ENCODE data around the gene CXCL17. TPM values are rescaled to one million over a fixed set of nuclear protein-coding genes. Genes with fewer than 3 reads are reported as not detected.

CXCL17 gene
- total RNA-seq, 2 donors from 2014 or later: 2.4 to 4.8 TPM

DNA sequence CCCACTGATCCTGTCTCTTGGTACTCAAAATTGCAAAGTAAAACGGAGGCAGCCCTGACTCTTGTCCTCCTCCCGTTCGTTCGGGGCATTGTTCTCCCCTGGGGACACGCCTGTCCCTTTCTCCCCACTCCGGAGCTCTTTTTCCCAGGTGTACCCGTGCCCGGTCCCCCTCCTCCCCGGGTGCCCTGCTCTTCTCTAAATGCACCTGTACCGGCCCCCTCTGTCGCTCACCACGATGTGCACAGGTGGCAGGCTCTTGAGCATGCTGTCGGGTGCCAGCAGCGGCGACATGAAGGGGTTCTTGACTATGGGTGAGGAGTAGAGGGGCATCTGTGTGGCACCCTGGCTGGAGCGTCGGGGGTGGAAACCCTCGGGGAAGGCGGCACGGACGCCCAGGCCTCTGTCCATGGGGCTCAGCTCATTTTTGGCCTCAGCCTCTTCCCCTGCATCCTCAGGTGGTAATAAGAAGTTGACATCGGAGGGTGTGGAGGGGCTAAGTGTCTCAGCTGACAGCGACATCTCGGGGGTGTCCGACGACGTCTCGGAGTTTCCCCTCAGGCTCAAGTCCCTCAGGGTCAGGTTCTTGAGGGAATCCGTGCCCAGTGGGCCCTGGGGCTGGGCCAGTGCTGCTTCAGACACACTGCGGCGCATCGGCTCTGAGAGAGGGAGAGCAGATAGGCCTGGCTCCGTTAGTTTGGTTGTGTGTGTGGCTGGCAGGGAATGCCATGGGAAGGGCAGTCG, 40.2 kb downstream of the CXCL17 start:
- no peaks in the 10 kb centered on the region for H3K36me3 ChIP-seq

DNA sequence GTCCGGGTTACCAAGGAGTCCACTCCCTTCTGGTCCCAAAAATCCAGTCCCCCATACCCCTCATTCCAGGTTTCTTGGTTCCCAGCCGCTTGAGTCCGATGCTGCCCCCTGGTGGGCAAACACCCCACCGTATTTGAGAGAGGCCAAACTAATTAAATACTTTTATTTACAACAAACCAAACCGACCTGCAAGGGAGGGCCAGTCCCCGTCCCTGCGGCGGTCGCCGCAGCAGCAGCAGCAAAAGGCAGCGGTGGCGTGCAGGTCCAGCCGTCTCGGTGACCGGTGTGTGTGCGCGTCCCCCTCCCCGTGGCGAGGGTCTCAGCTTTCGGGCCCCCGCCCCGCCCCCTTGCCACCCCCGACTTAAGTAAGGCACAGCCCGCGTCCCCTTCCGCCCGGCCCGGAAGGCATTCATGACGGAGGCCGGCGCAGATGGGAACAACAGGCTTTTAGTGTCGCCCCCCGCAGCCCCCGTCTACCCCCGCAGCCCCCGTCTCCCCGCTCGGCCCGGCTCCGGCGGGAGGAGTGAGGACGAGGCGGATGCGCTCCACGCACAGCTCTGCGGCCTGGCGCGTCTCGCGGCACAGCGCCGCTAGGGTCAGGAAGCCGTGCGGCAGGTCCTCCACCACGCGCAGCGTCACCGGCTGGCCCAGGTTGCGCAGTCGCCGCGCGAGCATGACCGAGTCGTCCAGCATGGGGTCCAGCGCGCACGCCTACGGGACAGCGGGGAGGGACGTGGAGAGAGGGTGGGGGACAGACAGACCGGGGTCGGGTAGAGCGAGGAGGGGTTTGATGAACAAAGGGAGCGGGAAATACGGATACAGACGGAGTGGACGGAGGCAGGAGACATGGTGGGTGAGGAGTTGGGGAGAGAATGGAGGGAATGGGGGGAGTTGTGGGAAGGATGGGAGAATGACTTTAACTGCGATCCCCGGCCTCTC, 41.1 kb downstream of the CXCL17 start:
- WGBS: 1% methylated on average over 67 of the region's 80 CpGs
- DNase-seq (ENCODE audit: low spot score): peak; percentile 88
- Histone ChIP-seq H3K36me3 (no peaks in the 10 kb centered on the region), H3K27ac (peak overlapping the region; percentile 72 to 76), H3K9me3 (no peaks in the 10 kb centered on the region), H3K4me3 (peak overlapping the region; percentile 48 to 60), H3K4me1 (replicated peaks) (no peaks in the 10 kb centered on the region), H3K27me3 (replicated peaks; ENCODE audit: insufficient read depth) (no peaks in the 10 kb centered on the region)
- intact Hi-C loops (cut with DNase I): no loop called here
- TF ChIP-seq, protein P1, sequence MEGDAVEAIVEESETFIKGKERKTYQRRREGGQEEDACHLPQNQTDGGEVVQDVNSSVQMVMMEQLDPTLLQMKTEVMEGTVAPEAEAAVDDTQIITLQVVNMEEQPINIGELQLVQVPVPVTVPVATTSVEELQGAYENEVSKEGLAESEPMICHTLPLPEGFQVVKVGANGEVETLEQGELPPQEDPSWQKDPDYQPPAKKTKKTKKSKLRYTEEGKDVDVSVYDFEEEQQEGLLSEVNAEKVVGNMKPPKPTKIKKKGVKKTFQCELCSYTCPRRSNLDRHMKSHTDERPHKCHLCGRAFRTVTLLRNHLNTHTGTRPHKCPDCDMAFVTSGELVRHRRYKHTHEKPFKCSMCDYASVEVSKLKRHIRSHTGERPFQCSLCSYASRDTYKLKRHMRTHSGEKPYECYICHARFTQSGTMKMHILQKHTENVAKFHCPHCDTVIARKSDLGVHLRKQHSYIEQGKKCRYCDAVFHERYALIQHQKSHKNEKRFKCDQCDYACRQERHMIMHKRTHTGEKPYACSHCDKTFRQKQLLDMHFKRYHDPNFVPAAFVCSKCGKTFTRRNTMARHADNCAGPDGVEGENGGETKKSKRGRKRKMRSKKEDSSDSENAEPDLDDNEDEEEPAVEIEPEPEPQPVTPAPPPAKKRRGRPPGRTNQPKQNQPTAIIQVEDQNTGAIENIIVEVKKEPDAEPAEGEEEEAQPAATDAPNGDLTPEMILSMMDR (IDR thresholded peaks at IDR 0.05): peak; percentile 77 to 93 (median 85)
- TF ChIP-seq POLR2AphosphoS5 (IDR thresholded peaks at IDR 0.05): peak; percentile 30
- peak; percentile 29 for TF ChIP-seq POLR2A (IDR thresholded peaks at IDR 0.05)

More for the DNA sequence above, 40.2 kb downstream of the CXCL17 start:
- H3K4me3 ChIP-seq: peak overlapping the region; percentile 48 to 60
- WGBS: 56% methylated on average over 34 of the region's 34 CpGs
- no peaks in the 10 kb centered on the region for H3K9me3 ChIP-seq
- intact Hi-C loops (cut with DNase I): no loop called here
- TF ChIP-seq POLR2AphosphoS5 (IDR thresholded peaks at IDR 0.05): no peak
- TF ChIP-seq POLR2A (IDR thresholded peaks at IDR 0.05): no peak
- TF ChIP-seq, protein P1 (IDR thresholded peaks at IDR 0.05): no peak
- H3K27ac ChIP-seq: peak overlapping the region; percentile 72 to 76
- H3K27me3 ChIP-seq (replicated peaks; ENCODE audit: insufficient read depth): no peaks in the 10 kb centered on the region
- DNase-seq (ENCODE audit: low spot score): no peak
- no peaks in the 10 kb centered on the region for H3K4me1 ChIP-seq (replicated peaks)

DNA sequence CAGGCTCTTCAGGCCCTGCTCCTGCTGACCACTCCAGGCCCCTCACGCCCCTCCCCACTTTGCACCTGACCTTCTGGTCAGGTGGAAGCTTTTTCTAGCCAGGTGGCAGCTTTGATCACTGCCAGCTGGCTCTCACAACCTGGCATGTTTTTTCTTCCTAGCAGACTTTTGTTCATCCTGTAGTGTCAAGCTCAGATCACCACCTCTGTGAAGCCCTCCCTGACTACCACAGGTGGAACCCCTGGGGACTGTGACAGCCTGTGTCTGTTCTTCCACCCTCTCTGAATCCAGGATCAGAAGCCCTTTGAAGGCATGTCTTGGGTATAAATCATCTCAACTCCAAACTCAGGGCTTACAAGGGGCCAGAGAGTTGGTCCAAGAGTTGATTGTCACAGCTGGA, 42.3 kb downstream of the CXCL17 start:
- no peak for DNase-seq (ENCODE audit: low spot score)

DNA sequence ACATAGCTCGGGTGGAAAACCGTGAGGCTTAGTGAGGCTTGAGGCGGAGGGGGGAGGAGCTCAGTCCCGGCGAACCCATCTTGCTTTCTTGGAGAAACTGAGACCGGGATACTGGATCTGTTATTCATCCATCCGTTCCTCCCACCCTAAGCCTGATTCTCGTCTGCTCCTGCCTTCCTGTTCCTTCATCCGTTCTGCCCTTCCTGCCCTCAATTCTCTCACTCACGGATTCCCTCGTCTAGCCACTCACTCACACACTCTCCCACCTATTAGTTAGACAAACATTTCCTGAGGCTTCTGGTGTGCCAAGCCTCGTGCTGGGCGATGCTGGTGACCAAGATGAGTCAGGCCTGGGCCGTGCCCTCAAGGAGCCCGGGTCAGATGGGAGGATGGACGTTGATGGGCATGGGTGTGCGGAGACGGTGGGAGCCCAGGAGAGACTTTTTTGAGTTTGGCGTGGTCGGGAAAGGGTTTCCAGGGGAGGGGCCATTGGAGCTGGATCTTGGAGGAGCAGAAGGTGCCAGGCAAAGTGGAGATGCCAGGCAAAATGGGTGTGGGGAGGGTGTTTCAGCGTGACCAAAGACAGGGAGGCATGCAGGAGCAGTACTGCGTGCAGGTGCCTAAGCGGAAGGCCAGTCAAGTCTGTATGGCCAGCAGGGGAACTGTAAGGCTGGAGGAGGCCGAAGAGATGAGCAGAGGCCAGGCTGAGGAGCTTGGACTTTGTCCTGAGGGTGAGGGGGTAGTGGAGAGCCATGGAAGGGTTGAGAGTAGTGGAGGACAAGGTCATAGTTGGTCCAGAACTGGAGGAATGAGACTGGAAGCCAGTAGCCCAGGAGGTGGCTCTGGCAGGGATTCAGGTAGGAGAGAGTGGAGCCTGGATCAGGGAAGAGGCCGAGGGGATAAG, 45.2 kb downstream of the CXCL17 start:
- TF ChIP-seq, protein P1 (IDR thresholded peaks at IDR 0.05): no peak
- TF ChIP-seq POLR2AphosphoS5 (IDR thresholded peaks at IDR 0.05): no peak
- no peak for TF ChIP-seq POLR2A (IDR thresholded peaks at IDR 0.05)
- Histone ChIP-seq H3K36me3 (no peaks in the 10 kb centered on the region), H3K27me3 (replicated peaks; ENCODE audit: insufficient read depth) (no peaks in the 10 kb centered on the region), H3K9me3 (no peaks in the 10 kb centered on the region), H3K4me1 (replicated peaks) (no peaks in the 10 kb centered on the region), H3K27ac (peak overlapping the region; percentile 85 to 88), H3K4me3 (peak overlapping the region; percentile 36 to 38)
- DNase-seq (ENCODE audit: low spot score): no peak
- intact Hi-C loops (cut with DNase I): loop anchor here (5.0 to 10.0 kb wide), 2 partner anchors 70 to 183 kb away; partner anchors contain the start of genes DEDD2 and MEGF8
- 20% methylated on average over 25 of the region's 25 CpGs for WGBS

More for the DNA sequence above, 42.3 kb downstream of the CXCL17 start:
- no peak overlapping the region for H3K4me3 ChIP-seq
- no peak for TF ChIP-seq POLR2AphosphoS5 (IDR thresholded peaks at IDR 0.05)
- no peak for TF ChIP-seq POLR2A (IDR thresholded peaks at IDR 0.05)
- TF ChIP-seq, protein P1 (IDR thresholded peaks at IDR 0.05): no peak
- no peaks in the 10 kb centered on the region for H3K36me3 ChIP-seq
- no peak overlapping the region for H3K27ac ChIP-seq
- no peaks in the 10 kb centered on the region for H3K9me3 ChIP-seq
- WGBS: 93% methylated on average over 1 of the region's 1 CpG
- H3K4me1 ChIP-seq (replicated peaks): no peaks in the 10 kb centered on the region
- intact Hi-C loops (cut with DNase I): no loop called here
- no peaks in the 10 kb centered on the region for H3K27me3 ChIP-seq (replicated peaks; ENCODE audit: insufficient read depth)

Data from prostate gland (tissue), 2 donors.